MCF 10A (cell line): ENCODE data around the gene HOXA4. TPM values are rescaled to one million over a fixed set of nuclear protein-coding genes. Genes with fewer than 3 reads are reported as not detected.

Source experiments
- BruUV-seq: library from RNA; stranded (reverse); fragments of 400-500 nt; replicated peaks from 2 replicates; lab custom pipeline; 2021; lab: Mats Ljungman, UMichigan
- CTCF ChIA-PET: fragments of 300-600 bp; sonication (Branson Sonifier 250); formaldehyde crosslinking; extraction: SDS; loops from one replicate; lab custom pipeline; 2021; ENCODE audit warnings: antibody characterized with exemption, inconsistent platforms; lab: Yijun Ruan, JAX
- POLR2A ChIA-PET: fragments of 300-600, 350-650 bp; sonication (Branson Sonifier 250); formaldehyde crosslinking; extraction: SDS; loops from one replicate; lab custom pipeline; 2020; ENCODE audit warnings: antibody characterized with exemption, inconsistent platforms; lab: Yijun Ruan, JAX
- DNase-seq: peaks from one replicate; pipeline ENCODE4 v3.0.0-alpha.2; 2018; ENCODE audit not compliant: unreplicated experiment
- H3K27ac Mint-ChIP-seq: one replicate; pipeline ENCODE4 v1.8.0; 2022; ENCODE audit warnings: mild to moderate bottlenecking, low read depth, mixed read lengths; ENCODE audit not compliant: unreplicated experiment
- H3K27me3 Mint-ChIP-seq: one replicate; pipeline ENCODE4 v1.8.0; 2022; ENCODE audit warnings: mixed read lengths; ENCODE audit not compliant: insufficient read depth, unreplicated experiment
- H3K36me3 Mint-ChIP-seq: one replicate; pipeline ENCODE4 v1.8.0; 2022; ENCODE audit warnings: mild to moderate bottlenecking, moderate library complexity, mixed read lengths; ENCODE audit not compliant: insufficient read depth, unreplicated experiment
- H3K4me1 Mint-ChIP-seq: one replicate; pipeline ENCODE4 v1.8.0; 2022; ENCODE audit warnings: mixed read lengths; ENCODE audit not compliant: insufficient read depth, unreplicated experiment
- H3K4me3 Mint-ChIP-seq: one replicate; pipeline ENCODE4 v1.8.0; 2022; ENCODE audit warnings: mild to moderate bottlenecking, moderate library complexity, mixed read lengths; ENCODE audit not compliant: unreplicated experiment
- H3K9me3 Mint-ChIP-seq: one replicate; pipeline ENCODE4 v1.8.0; 2022; ENCODE audit warnings: mixed read lengths; ENCODE audit not compliant: unreplicated experiment
- CTCF ChIP-seq: fragments of 200-600 bp; IDR thresholded peaks from one replicate; pipeline ENCODE4 v1.8.0; 2022; ENCODE audit warnings: antibody characterized with exemption, mild to moderate bottlenecking; ENCODE audit not compliant: unreplicated experiment
- intact Hi-C: fragments of 100-400 bp; cut with micrococcal nuclease; formaldehyde crosslinking; loops from 2 replicates; pipeline ENCODE4 v1.14.1; 2022
- total RNA-seq: library from RNA; stranded (reverse); gene quantifications from 2 replicates; pipeline ENCODE4 v1.2.3, GENCODE V29; 2022

The HOXA4 gene
- total RNA-seq, 1 experiment from 2014 or later = 2.6 TPM

DNA sequence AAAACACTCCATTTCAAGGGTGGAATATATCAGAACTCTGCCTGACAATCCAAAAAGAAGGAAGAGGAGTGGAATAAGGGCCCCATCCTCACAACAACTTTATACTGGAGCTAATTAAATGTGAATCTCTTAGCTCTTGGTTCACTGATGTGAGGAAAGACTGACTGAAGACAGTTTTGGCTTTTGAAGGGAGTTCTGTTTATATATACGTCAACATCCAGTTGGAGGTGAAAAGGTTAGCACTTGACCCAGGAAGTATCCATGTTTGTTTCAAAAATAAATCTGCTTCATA, 37.8 kb downstream of the HOXA4 start:
- no peak overlapping the region for H3K4me3 Mint-ChIP-seq
- H3K27me3 Mint-ChIP-seq = no peaks in the 10 kb centered on the region
- peaks cover 7% of the 10 kb centered on the region for H3K36me3 Mint-ChIP-seq
- H3K9me3 Mint-ChIP-seq = no peaks in the 10 kb centered on the region
- no peak for TF ChIP-seq CTCF
- DNase-seq = no peak
- no TSS peak for BruUV-seq
- intact Hi-C loops = no loop called here
- no peak overlapping the region for H3K27ac Mint-ChIP-seq
- POLR2A ChIA-PET = interaction anchor here (0.6 to 12.8 kb wide), 6 partner anchors 10 to 236 kb away, joined by 3 to 663 read pairs (median 10); partner anchors contain the start of gene SKAP2
- peaks cover 15% of the 10 kb centered on the region for H3K4me1 Mint-ChIP-seq
- CTCF ChIA-PET = interaction anchor here (0.6 kb wide), 1 partner anchor 23 kb away, joined by 3 read pairs; no protein-coding TSS in a partner anchor

GRCh38 chr7:27091941-27092818, 38.4 kb downstream of the HOXA4 start:
- no peak for TF ChIP-seq CTCF
- peaks cover 14% of the 10 kb centered on the region for H3K4me1 Mint-ChIP-seq
- BruUV-seq = no TSS peak
- no peak overlapping the region for H3K4me3 Mint-ChIP-seq
- no peaks in the 10 kb centered on the region for H3K9me3 Mint-ChIP-seq
- POLR2A ChIA-PET = interaction anchor here (0.6 to 12.8 kb wide), 7 partner anchors 9 to 235 kb away, joined by 3 to 663 read pairs (median 6); partner anchors contain the start of gene SKAP2
- no peaks in the 10 kb centered on the region for H3K27me3 Mint-ChIP-seq
- intact Hi-C loops = no loop called here
- no peak for DNase-seq
- peaks cover 7% of the 10 kb centered on the region for H3K36me3 Mint-ChIP-seq
- no peak overlapping the region for H3K27ac Mint-ChIP-seq
- CTCF ChIA-PET = interaction anchor here (0.8 to 1.5 kb wide), 3 partner anchors 9 to 405 kb away, joined by 3 to 4 read pairs (median 3); no protein-coding TSS in a partner anchor

- H3K27me3 Mint-ChIP-seq = no peaks in the 10 kb centered on the region
- peaks cover 14% of the 10 kb centered on the region for H3K4me1 Mint-ChIP-seq
- intact Hi-C loops = no loop called here
- POLR2A ChIA-PET = interaction anchor here (0.6 to 12.8 kb wide), 5 partner anchors 9 to 234 kb away, joined by 3 to 663 read pairs (median 6); no protein-coding TSS in a partner anchor
- CTCF ChIA-PET = interaction anchor here (0.8 to 1.5 kb wide), 2 partner anchors 10 kb away, joined by 3 read pairs; no protein-coding TSS in a partner anchor
- H3K36me3 Mint-ChIP-seq = peaks cover 7% of the 10 kb centered on the region
- BruUV-seq = no TSS peak
- no peak overlapping the region for H3K27ac Mint-ChIP-seq
- no peak overlapping the region for H3K4me3 Mint-ChIP-seq
- no peaks in the 10 kb centered on the region for H3K9me3 Mint-ChIP-seq
- no peak for DNase-seq
- TF ChIP-seq CTCF = no peak
Measured at GRCh38 chr7:27091105-27091504, 39.5 kb downstream of the HOXA4 start.
